Ishikawa (cell line): ENCODE data around the gene CAMTA1.

Source experiments
- CEBPB ChIP-seq: IDR thresholded peaks from 2 replicates; pipeline ENCODE4 v1.6.1; 2012
- CREB1 ChIP-seq: IDR thresholded peaks from 2 replicates; pipeline ENCODE4 v1.6.1; 2012; ENCODE audit warnings: low read depth
- EGR1 ChIP-seq: IDR thresholded peaks from 2 replicates; pipeline ENCODE4 v1.6.1; 2012
- EP300 ChIP-seq: IDR thresholded peaks from 2 replicates; pipeline ENCODE4 v1.6.1; 2012; ENCODE audit warnings: borderline replicate concordance
- FOXM1 ChIP-seq: IDR thresholded peaks from 2 replicates; pipeline ENCODE4 v1.6.1; 2012; ENCODE audit warnings: low read depth, borderline replicate concordance
- MAX ChIP-seq: IDR thresholded peaks from 2 replicates; pipeline ENCODE4 v1.6.1; 2012
- NFIC ChIP-seq: IDR thresholded peaks from 2 replicates; pipeline ENCODE4 v1.6.1; 2012
- RAD21 ChIP-seq: IDR thresholded peaks from 2 replicates; pipeline ENCODE4 v1.6.1; 2012; ENCODE audit warnings: low read depth
- TAF1 ChIP-seq: IDR thresholded peaks from 2 replicates; pipeline ENCODE4 v1.6.1; 2012; ENCODE audit warnings: low read depth, mild to moderate bottlenecking
- TCF12 ChIP-seq: IDR thresholded peaks from 2 replicates; pipeline ENCODE4 v1.6.1; 2012; ENCODE audit warnings: low read depth
- TEAD4 ChIP-seq: IDR thresholded peaks from 2 replicates; pipeline ENCODE4 v1.6.1; 2012
- USF1 ChIP-seq: IDR thresholded peaks from 2 replicates; pipeline ENCODE4 v1.6.1; 2012
- YY1 ChIP-seq: IDR thresholded peaks from 2 replicates; pipeline ENCODE4 v1.6.1; 2012; ENCODE audit warnings: low read depth
- ZBTB7A ChIP-seq: IDR thresholded peaks from 2 replicates; pipeline ENCODE4 v1.6.1; 2012; ENCODE audit warnings: low read depth
- TF ChIP-seq, protein P1 (sequence below): IDR thresholded peaks from 2 replicates; pipeline ENCODE4 v1.6.1; 2012; ENCODE audit warnings: low read depth, mild to moderate bottlenecking

CAMTA1 gene

DNA sequence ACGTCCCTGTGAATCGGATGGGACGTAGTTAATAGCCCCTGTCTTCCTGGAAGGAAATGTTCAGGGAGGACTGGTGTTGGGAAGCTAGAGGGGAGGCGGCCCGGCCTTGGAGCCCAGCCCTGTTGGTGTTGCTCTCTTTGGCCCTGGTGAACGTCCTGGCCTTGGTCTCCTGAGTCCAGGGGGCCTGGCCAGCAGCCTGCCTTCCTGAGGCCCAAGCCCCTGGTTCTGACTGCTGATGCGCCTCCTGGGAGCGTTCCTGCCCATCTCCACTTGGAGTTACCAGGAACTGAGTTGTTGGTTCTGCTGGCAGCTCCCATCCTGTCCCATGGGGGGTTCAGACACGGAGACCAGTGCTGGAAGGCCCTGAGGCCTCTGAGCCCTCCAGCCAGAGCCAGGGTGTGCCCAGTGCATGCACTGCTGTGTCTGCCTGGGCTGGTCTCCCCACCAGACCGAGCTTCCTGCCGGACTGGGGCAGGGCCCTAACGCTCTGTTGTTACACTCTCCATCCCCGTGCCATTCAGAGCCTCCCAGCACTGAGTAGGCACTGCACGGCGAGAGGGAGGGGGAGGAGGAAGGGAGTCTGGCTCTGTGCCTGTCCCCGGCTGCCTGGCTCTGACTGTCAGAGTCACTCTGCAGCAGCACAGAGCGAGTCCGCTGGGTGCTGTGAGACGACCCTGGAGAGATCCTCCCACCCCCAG is 603.4 kb downstream of the CAMTA1 start:
- TF ChIP-seq ZBTB7A = no peak
- TF ChIP-seq EP300 = no peak
- no peak for TF ChIP-seq TAF1
- TF ChIP-seq CEBPB = no peak
- TF ChIP-seq, protein P1, sequence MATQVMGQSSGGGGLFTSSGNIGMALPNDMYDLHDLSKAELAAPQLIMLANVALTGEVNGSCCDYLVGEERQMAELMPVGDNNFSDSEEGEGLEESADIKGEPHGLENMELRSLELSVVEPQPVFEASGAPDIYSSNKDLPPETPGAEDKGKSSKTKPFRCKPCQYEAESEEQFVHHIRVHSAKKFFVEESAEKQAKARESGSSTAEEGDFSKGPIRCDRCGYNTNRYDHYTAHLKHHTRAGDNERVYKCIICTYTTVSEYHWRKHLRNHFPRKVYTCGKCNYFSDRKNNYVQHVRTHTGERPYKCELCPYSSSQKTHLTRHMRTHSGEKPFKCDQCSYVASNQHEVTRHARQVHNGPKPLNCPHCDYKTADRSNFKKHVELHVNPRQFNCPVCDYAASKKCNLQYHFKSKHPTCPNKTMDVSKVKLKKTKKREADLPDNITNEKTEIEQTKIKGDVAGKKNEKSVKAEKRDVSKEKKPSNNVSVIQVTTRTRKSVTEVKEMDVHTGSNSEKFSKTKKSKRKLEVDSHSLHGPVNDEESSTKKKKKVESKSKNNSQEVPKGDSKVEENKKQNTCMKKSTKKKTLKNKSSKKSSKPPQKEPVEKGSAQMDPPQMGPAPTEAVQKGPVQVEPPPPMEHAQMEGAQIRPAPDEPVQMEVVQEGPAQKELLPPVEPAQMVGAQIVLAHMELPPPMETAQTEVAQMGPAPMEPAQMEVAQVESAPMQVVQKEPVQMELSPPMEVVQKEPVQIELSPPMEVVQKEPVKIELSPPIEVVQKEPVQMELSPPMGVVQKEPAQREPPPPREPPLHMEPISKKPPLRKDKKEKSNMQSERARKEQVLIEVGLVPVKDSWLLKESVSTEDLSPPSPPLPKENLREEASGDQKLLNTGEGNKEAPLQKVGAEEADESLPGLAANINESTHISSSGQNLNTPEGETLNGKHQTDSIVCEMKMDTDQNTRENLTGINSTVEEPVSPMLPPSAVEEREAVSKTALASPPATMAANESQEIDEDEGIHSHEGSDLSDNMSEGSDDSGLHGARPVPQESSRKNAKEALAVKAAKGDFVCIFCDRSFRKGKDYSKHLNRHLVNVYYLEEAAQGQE = no peak
- no peak for TF ChIP-seq TEAD4
- TF ChIP-seq RAD21 = no peak
- TF ChIP-seq TCF12 = no peak
- TF ChIP-seq NFIC = no peak
- no peak for TF ChIP-seq FOXM1
- no peak for TF ChIP-seq CREB1
- no peak for TF ChIP-seq YY1
- TF ChIP-seq USF1 = no peak
- TF ChIP-seq MAX = no peak
- TF ChIP-seq EGR1 = no peak

GRCh38 chr1:7389201-7389905 is 604.1 kb downstream of the CAMTA1 start:
- TF ChIP-seq TEAD4 (no peak), TAF1 (no peak), CREB1 (no peak), EP300 (no peak), NFIC (no peak), RAD21 (no peak), MAX (no peak), CEBPB (no peak), FOXM1 (no peak), TCF12 (no peak), ZBTB7A (no peak), EGR1 (no peak), YY1 (no peak), USF1 (no peak)
- TF ChIP-seq, protein P1 = no peak

- TF ChIP-seq TAF1 (no peak), FOXM1 (no peak), TEAD4 (no peak), EP300 (no peak), MAX (no peak), USF1 (no peak), TCF12 (no peak), CREB1 (no peak), RAD21 (no peak), CEBPB (no peak), EGR1 (no peak), YY1 (no peak), ZBTB7A (no peak), NFIC (no peak)
- TF ChIP-seq, protein P1 = no peak
These were observed 604.8 kb downstream of the CAMTA1 start for GRCh38 chr1:7389906-7390603.
